Measurements from ENCODE around the gene CBR1. TPM values are rescaled to one million over a fixed set of nuclear protein-coding genes. Genes with fewer than 3 reads are reported as not detected.

Gene CBR1
- total and polyA plus RNA-seq, 2 of the 8 experiments (the other 6 are each of a cell fraction or from before 2014, with no cell fraction given), result 1.8 to 207 TPM

DNA sequence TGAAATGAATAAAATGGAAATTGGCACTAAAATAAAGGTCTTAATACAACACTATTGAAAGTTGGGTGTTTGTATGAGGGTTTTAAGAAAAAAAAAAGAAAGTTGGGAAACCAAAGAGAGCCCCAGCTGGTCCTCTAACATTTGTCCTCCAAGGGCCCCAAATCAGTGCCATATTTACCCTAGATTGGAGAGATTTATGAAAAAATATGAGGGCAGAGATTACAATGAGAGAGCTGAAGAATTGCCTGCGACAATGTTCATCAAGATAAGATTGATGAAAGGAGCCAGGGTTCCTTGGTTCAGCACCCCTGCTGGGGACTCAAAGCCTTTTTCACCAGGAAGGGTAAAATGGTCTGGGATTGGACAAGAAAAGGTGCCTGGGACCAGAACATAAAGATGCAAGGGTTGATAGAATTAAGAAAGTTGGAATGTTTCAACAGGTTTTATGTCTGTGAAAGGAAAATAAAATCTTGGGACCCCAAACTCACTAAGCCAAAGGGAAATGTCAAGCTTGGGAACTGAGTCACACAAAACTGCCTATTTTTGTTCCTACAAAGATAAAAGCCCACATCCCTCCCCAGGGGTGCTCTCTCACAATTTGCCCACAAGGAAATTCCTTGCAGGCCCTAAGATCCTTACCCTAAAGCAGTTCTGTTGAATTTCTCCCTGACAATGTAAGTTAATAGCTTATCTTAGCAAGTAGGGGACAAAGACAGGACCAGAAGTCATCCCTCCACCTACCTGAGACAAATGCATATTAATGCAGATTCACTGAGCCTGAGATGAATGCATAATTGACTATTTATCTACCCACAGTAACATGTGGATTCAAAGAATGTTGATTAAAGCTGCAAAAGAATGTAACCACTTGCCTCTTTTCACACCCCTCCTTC is 26.8 kb downstream of the CBR1 start:
- no peak overlapping the region for H4K8ac ChIP-seq (ENCODE audit: extremely low read depth, insufficient read depth, low read length)
- CTCF ChIA-PET (ENCODE audit: partially characterized antibody), result interaction anchor here (0.8 to 2.2 kb wide), 4 partner anchors 9 to 40 kb away, joined by 3 to 9 read pairs (median 4); no protein-coding TSS in a partner anchor
- no peaks in the 10 kb centered on the region for H4K20me1 ChIP-seq (replicated peaks in 1 of 2; ENCODE audit: control insufficient read depth in 1 of 2, insufficient read depth in 2 of 2, low read length in 2 of 2)
- H3K23ac ChIP-seq (ENCODE audit: insufficient read length), result no peak overlapping the region
- H4K5ac ChIP-seq (ENCODE audit: insufficient read length, low read depth, low read length), result no peak overlapping the region
- no peaks in the 10 kb centered on the region for H3K79me1 ChIP-seq (ENCODE audit: low read depth, low read length)
- DNase-seq (ENCODE audit: low read depth in 1 of 2, low spot score in 2 of 2) (peak in 1 of 2 experiments; percentile 59), FAIRE-seq (peak; percentile 28)
- H3K18ac ChIP-seq (ENCODE audit: extremely low read depth, low read length), result peak overlapping the region; percentile 52; the same call in 1 of the 2 replicates
- H2AFZ ChIP-seq (ENCODE audit: low read length), result no peak overlapping the region
- H3K27me3 ChIP-seq (replicated peaks in 1 of 4; ENCODE audit: control insufficient read depth in 3 of 4, extremely low read depth in 1 of 4, insufficient read depth in 3 of 4, low read length in 3 of 4), result no peaks in the 10 kb centered on the region
- no peak overlapping the region for H2BK12ac ChIP-seq (ENCODE audit: low read depth, low read length)
- H3K23me2 ChIP-seq (ENCODE audit: low read depth, low read length), result no peaks in the 10 kb centered on the region
- no peak overlapping the region for H3K14ac ChIP-seq (ENCODE audit: insufficient read length)
- peaks cover 0 to 7% (median 1%) of the 10 kb centered on the region in 4 experiments; a peak in 1 of 8 replicates for H3K36me3 ChIP-seq (ENCODE audit: control insufficient read depth in 2 of 4, insufficient read depth in 4 of 4, low read length in 3 of 4)
- no peak overlapping the region for H2BK15ac ChIP-seq (ENCODE audit: low read length)
- peak overlapping the region; percentile 3 for H3K56ac ChIP-seq (replicated peaks; ENCODE audit: insufficient read length, low read depth, low read length)
- H2BK120ac ChIP-seq (replicated peaks; ENCODE audit: low read depth, low read length), result peak overlapping the region; percentile 44
- H2BK20ac ChIP-seq (ENCODE audit: low read length), result peak overlapping the region; percentile 29; the same call in 1 of the 2 replicates
- no peak overlapping the region for H3K9ac ChIP-seq (replicated peaks in 1 of 4; ENCODE audit: extremely low read depth in 1 of 4, low read depth in 3 of 4, low read length in 3 of 4)
- H3K4me3 ChIP-seq (ENCODE audit: extremely low read depth in 1 of 4, insufficient read depth in 2 of 4, low read depth in 3 of 4, low read length in 4 of 4), result no peak overlapping the region; a peak in 1 of 8 replicates
- POLR2A ChIA-PET (ENCODE audit: partially characterized antibody), result interaction anchor here (0.6 to 2.0 kb wide), 12 partner anchors 8 to 223 kb away, joined by 3 to 5 read pairs (median 4); partner anchors contain the start of genes MORC3 and SETD4
- no peak overlapping the region for H2AK5ac ChIP-seq (ENCODE audit: low read depth, low read length)
- peak overlapping the region; percentile 98 for H2BK5ac ChIP-seq (ENCODE audit: low read depth, low read length)
- H3K27ac ChIP-seq (ENCODE audit: low read depth, low read length), result 0 out of 2 replicates have a peak overlapping the region, but pooled peaks have one; percentile 16
- H3K4me1 ChIP-seq (replicated peaks in 1 of 4; ENCODE audit: control insufficient read depth in 3 of 4, insufficient read depth in 4 of 4, low read length in 3 of 4), result peaks cover 10 to 32% (median 17%) of the 10 kb centered on the region in 4 experiments; a peak in 5 of 7 replicates
- no peak overlapping the region for H3K4ac ChIP-seq (replicated peaks; ENCODE audit: insufficient read length, low read depth, low read length)
- H4K91ac ChIP-seq (replicated peaks; ENCODE audit: insufficient read length, low read length), result peak overlapping the region; percentile 34
- peak overlapping the region; percentile 20 to 54; a peak in 3 of 4 replicates for H3K4me2 ChIP-seq (ENCODE audit: insufficient read depth in 1 of 2, low read depth in 2 of 2, low read length in 2 of 2)
- H3K79me2 ChIP-seq (ENCODE audit: control insufficient read depth in 1 of 2, insufficient read depth in 2 of 2, low read length in 2 of 2), result no peaks in the 10 kb centered on the region
- peaks cover 16 to 20% of the 10 kb centered on the region in 2 experiments for H3K9me3 ChIP-seq (ENCODE audit: insufficient read depth in 2 of 2, low read depth in 1 of 2, low read length in 1 of 2)
- 19% methylated on average over 1 of the region's 1 CpG; no CpG with 5 or more reads in 1 of the 2 experiments for WGBS, 2 experiments (ENCODE audit: extremely low coverage in 1 of 2, insufficient coverage in 1 of 2, insufficient read length in 1 of 2, insufficient replicate concordance in 2 of 2, low coverage in 1 of 2, low lambda C conversion rate in 2 of 2, missing lambda C conversion rate in 1 of 2)
- TF ChIP-seq TCF12 (IDR thresholded peaks at IDR 0.05; ENCODE audit: low read depth, low read length), result no peak
- TF ChIP-seq HDAC2 (IDR thresholded peaks at IDR 0.05; ENCODE audit: borderline replicate concordance in 1 of 2, low read depth in 2 of 2, low read length in 2 of 2), result peak in 1 of 2 experiments; percentile 28; a peak in 1 of 4 replicates
- no peak for TF ChIP-seq PHF8 (conservative IDR thresholded peaks at IDR 0.05; ENCODE audit: low read depth, low read length)
- peak; percentile 5; the same call in 1 of the 2 replicates for TF ChIP-seq SP1 (IDR thresholded peaks at IDR 0.05; ENCODE audit: low read depth, low read length)
- no peak for TF ChIP-seq USF2 (IDR thresholded peaks at IDR 0.05; ENCODE audit: low read length)
- no peak for TF ChIP-seq RAD21 (IDR thresholded peaks at IDR 0.05 in 1 of 2, conservative IDR thresholded peaks at IDR 0.05 in 1 of 2; ENCODE audit: low read depth in 2 of 2, low read length in 2 of 2)
- peak; percentile 44 for TF ChIP-seq NANOG (IDR thresholded peaks at IDR 0.05; ENCODE audit: insufficient read depth, low read depth, low read length, poor library complexity, severe bottlenecking)
- TF ChIP-seq TEAD4 (IDR thresholded peaks at IDR 0.05; ENCODE audit: low read depth, low read length), result 0 out of 2 replicates have a peak, but pooled peaks have one; percentile 26

All from H1 (cell line).